ENCODE data around the gene NNT.

NNT gene

DNA sequence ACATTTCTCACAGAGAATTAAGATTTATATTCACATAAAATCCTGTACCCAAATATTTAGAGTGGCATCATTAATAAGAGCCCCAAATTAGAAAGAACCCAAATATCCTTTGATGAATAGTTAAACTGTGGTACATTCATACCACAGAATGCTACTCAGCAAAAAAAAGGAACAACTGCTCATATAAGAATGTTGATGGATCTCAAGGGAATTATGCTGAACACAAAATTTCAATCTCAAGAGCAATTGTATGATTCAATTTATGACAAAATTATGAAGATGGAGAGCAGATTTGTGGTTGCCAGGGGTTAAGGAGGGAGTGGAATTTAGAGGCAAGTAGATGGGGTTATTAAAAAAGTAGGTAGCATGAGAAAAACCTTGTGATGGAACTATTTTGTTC lies 41.6 kb upstream of the NNT start:
- no peak overlapping the region for H3K27ac ChIP-seq
- TF ChIP-seq, protein P1, sequence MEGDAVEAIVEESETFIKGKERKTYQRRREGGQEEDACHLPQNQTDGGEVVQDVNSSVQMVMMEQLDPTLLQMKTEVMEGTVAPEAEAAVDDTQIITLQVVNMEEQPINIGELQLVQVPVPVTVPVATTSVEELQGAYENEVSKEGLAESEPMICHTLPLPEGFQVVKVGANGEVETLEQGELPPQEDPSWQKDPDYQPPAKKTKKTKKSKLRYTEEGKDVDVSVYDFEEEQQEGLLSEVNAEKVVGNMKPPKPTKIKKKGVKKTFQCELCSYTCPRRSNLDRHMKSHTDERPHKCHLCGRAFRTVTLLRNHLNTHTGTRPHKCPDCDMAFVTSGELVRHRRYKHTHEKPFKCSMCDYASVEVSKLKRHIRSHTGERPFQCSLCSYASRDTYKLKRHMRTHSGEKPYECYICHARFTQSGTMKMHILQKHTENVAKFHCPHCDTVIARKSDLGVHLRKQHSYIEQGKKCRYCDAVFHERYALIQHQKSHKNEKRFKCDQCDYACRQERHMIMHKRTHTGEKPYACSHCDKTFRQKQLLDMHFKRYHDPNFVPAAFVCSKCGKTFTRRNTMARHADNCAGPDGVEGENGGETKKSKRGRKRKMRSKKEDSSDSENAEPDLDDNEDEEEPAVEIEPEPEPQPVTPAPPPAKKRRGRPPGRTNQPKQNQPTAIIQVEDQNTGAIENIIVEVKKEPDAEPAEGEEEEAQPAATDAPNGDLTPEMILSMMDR (conservative IDR thresholded peaks at IDR 0.05) = no peak

DNA sequence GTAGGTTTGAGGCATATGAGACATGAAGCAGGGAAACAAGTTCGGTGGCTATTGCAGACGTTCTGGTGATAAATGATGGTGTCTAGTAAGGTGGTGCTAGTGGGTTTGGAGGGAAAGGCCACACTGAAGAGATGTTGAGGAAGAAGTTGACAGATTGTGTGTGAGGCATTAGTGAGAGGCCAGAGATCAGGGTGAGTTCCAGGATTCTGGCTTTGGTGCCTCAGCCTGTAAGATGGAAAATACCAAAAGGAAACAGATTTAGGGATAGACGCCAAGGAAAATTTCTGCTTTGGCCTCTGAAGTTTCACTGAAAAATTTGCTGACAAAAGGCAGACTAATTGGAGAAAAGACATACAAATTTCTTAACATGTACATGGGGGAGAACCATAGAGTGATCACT lies 39.7 kb upstream of the NNT start:
- no peak overlapping the region for H3K27ac ChIP-seq
- TF ChIP-seq, protein P1 (conservative IDR thresholded peaks at IDR 0.05) = no peak

DNA sequence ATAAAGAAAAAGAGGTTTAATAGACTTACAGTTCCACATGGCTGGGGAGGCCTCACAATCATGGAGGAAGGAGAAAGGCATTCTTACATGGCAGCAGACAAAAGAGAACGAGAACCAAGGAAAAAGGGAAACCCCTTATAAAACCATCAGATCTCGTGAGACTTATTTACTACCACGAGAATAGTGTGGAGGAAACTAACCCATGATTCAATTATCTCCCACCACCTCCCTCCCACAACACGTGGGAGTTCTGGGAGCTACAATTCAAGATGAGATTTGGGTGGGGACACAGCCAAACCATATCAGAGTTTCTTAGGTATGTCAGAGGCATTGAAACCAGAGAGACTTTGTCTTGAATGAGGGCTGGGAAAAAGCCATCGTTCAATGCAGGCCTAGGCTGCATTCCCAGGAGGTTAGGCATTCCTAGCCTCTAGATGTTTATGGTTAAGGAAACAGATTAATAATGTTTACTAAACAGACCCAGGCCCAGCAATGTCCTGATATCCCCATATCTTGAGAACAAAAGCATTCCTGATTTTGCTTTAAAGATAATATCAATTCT lies 38.6 kb upstream of the NNT start:
- no peak overlapping the region for H3K27ac ChIP-seq
- TF ChIP-seq, protein P1 (conservative IDR thresholded peaks at IDR 0.05) = no peak

DNA sequence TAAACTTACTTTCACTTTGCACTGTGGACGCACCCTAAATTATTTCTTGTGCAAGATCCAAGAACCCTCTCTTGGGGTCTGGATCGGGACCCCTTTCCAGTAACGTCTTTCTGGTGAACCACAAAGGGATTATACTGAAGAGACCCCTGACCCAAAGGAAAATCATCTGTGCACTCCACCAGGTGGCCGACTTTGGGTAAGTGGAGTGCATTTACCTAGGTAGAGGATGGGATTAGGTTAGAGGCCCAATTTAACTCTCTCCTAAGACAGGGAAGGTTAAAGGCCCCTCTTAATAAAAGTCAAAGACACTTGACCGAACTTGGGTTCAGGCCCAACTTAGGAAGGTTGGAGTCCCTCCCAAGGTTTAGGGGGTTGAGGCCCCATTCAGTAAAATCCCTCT lies 37.9 kb upstream of the NNT start:
- no peak overlapping the region for H3K27ac ChIP-seq
- TF ChIP-seq, protein P1 (conservative IDR thresholded peaks at IDR 0.05) = no peak

DNA sequence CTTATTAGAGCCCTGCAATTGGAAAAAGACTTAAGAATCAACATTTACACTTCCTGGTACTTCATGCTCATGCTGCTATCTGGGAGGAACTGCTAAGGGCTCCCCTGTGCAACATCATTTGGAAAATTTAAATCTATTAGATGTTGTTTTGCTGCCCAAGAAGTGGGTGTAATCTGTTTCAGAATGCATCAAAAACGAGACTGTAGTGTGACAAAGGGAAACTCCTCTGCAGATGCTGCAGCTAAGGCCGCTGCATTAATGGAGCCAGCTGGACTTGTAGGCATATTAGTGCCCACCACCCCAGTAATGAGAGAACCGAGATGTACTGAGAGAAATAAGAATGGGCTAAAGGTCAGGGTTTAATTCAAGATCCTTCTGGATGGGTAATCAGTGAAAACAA lies 35.0 kb upstream of the NNT start:
- H3K27ac ChIP-seq = no peak overlapping the region
- TF ChIP-seq, protein P1 (conservative IDR thresholded peaks at IDR 0.05) = no peak

DNA sequence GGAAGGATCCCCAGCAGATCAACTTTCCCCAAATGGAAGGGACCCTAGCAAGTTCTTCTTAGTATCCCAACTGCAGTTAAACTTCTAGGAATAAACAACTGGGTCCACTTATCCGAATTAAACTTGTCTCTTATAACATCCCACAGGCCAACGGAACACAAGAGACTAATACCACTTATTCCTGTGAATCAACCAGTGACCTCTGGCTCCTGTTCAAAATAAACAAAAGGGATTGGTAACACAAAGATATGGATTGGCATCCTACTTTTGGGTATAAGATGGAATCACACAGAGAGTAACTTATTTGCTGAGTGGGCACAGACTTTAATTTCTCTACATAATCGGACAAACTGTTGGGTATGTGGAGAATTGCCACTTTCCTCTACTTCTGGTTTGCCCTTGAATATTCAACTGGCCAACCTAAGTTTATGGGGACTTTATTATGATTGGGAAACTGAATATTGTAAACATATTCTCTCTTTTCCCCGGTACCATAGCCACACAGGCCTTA lies 33.7 kb upstream of the NNT start:
- TF ChIP-seq, protein P1 (conservative IDR thresholded peaks at IDR 0.05) = no peak

DNA sequence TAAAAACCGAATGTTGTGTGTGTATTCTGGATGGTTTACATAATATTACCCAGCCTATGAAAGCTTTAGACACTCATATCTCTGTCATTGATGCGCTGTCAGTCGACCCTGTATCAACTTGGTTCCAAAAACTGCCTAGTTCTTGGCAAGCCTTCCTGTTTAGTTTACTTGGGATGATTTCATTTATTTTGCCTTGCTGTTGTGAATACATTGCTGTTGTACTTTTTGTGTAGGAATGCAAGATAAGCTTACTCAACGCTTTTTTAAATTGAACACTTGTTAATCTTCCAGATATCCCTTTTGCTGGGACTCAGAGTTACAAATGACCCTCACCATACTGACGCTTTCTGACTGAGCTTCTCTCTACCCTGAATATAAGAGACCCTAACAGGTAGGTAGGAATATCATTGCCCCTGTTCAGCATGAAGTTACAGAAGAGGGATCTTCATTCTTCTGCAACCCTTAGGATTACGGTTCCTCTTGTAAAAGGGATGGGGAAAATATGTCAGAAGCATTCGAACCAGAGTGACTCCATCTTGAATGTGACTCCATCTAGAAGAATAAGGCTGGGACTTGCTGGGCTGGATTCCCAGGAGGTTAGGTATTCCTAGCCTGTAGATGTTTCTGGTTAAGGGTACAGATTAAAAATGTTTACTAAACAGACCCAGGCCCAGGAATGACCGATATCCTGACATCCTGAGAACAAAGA lies 32.4 kb upstream of the NNT start:
- H3K27ac ChIP-seq = no peak overlapping the region; the same call in 1 of the 2 replicates
- TF ChIP-seq, protein P1 (conservative IDR thresholded peaks at IDR 0.05) = no peak

More for the DNA sequence above, 33.7 kb upstream of the NNT start:
- H3K27ac ChIP-seq = no peak overlapping the region
